Stimulated activated CD8-positive, alpha-beta memory T cell treated with anti-CD3 and anti-CD28 coated beads, Interleukin-12 subunit alpha, Interleukin-12 subunit beta, amount 100 ng/mL, for 1 hour (primary cell): ENCODE measurements around the gene EGR2.
A peak's percentile ranks its signal among the peaks of the same experiment; 100 is the strongest.

Source experiments
- DNase-seq: peaks from one replicate; pipeline ENCODE4 v3.0.0-alpha.2; 2020; ENCODE audit warnings: low read depth

EGR2 gene

GRCh38 chr10:62816331-62817120 lies at the start of gene EGR2:
TSS of gene EGR2 (minus strand) at chr10:62816366. CDS start at chr10:62816029, 337 bp downstream.
- DNase-seq, result peak; percentile 92

DNA sequence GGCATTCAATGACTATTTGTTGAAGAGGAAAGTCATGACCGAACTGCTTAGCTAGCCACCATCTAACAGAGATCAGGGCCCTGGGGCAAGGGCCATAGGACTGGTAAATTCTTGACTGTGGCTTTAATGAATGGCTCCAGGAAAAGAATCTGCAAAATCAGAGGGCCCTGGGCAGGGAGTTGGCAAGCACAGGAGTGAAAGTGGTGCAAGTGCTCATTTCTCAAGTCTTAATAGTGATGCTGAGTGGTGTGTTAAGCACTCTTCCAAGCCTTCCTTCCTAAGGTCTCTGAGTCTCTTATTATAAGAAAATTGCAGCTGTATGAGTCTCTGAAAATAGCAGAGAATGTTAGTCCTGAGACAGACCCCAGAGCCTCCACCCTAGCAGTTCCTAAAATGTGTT lies 46.3 kb upstream of the EGR2 start:
- DNase-seq, result no peak

GRCh38 chr10:62861507-62861906 lies 45.3 kb upstream of the EGR2 start:
- DNase-seq, result no peak

DNA sequence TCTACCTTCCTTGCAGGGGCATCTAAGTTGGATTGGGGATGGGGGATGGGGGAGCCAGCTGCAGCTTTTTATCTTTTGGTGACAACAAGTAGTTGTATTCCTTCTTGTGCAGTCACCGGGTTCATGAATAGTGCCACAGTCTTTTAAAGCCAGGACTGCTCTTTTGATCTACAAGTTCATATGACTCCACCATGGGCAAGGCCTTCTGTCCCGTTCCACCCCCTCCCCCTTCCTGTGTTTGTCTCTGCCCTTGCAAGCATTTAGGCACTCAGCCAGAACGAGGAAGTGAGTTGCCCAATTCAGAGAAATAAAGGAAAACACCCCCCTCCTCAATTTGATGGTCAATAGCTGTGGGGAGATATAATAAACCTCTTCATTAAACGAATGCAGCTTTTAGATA lies 44.8 kb upstream of the EGR2 start:
- DNase-seq, result no peak

DNA sequence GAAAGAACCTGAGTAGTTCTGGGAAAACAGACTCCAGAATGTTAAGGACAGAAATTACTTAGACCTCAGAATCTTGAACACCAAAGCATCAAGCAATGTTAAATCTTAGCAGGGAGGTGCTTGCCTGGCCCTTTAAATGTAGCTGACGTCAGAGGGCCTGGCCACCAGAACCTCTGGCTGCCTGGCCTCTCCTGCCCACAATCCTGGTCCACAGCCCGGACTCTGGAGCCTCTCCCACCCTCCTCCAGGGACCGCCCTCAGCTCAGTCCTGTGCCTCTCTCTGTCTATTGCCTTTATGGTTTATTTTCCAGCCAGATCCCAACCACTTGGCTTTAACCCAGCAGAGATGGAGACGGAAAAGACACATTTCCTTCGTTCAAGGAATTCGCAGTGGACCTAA lies 42.2 kb upstream of the EGR2 start:
- no peak for DNase-seq

DNA sequence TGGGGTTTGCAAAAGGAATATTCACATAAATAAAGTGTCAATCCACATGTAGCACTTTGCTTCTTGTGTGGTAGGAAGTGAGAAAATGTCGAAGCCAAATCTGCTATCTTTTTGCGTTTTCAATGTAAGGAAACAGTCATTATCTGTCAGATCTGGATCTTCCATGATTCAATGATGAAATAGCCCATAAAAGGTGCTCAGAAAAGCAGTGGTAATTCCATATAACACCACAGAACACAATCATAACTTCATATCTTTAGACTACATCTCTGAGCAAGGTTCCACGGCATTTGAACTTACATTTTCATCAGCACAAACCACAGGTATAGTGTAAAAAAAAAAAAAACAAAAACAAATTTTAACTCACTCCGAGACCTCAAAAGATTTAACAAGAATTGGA lies 39.9 kb upstream of the EGR2 start:
- no peak for DNase-seq

GRCh38 chr10:62853710-62854109 lies 37.5 kb upstream of the EGR2 start:
- DNase-seq, result no peak

GRCh38 chr10:62852961-62853702 lies 37.0 kb upstream of the EGR2 start:
- no peak for DNase-seq

- DNase-seq, result no peak
These were observed 35.3 kb upstream of the EGR2 start for GRCh38 chr10:62851442-62851841.

GRCh38 chr10:62850646-62851045 lies 34.5 kb upstream of the EGR2 start:
- no peak for DNase-seq

DNA sequence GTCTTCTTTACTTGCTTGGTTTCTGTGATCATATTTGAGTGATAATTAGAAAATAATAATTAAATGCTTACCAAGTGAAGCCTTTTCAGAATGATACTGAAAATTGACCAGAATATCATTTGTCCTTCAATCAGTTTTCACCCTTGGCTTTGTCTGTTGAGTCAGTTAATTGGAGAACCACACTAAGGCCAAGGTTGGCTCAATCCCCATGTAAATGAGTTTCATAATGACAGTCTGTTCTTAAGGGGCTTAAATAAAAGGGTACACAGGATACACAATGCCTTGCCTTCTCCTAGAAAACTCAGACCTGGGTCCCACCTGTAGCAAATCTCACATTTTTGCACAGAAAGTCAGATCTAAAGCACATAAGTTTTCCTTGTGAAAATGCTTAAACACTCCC lies 31.3 kb upstream of the EGR2 start:
- DNase-seq, result no peak

- no peak for DNase-seq
These were observed 28.3 kb upstream of the EGR2 start for GRCh38 chr10:62844280-62845011.

- no peak for DNase-seq
These were observed 27.4 kb upstream of the EGR2 start for GRCh38 chr10:62843600-62843999.

DNA sequence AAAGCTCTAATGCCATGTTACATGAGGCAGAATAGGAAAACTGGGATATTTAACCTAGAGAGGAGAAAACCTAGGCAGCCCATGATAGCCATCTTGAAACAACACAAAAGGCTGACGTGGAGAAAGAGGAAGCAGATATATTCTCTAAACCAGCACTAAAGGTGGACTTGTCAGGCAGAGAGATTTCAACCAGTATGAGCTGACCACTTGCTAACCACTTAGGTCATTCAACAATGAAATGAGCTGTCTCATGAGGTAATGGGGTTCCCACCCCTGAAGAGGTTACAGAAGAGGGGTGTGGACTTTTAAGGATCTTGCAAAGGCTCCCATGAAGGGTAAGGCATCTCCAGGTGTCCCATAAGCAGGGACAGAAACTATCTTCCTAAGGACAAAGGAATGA lies 26.8 kb upstream of the EGR2 start:
- no peak for DNase-seq

DNA sequence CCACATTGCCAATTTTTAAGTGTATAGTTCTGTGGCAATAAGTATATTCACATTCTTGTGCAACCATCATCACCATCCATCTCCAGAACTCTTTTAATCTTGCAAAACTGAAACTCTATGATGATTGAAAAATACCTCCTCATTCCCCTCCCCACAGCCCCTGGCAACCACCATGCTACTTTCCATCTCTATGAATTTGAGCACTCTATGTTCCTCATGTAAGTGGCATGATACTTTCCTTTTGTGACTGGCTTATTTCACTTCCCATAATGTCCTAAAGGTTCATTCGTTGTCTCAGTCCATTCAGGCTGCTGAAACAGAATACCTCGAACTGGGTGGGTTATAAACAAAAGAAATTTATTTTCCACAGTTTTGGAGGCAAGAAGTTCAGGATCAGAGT lies 23.4 kb upstream of the EGR2 start:
- DNase-seq, result no peak

DNA sequence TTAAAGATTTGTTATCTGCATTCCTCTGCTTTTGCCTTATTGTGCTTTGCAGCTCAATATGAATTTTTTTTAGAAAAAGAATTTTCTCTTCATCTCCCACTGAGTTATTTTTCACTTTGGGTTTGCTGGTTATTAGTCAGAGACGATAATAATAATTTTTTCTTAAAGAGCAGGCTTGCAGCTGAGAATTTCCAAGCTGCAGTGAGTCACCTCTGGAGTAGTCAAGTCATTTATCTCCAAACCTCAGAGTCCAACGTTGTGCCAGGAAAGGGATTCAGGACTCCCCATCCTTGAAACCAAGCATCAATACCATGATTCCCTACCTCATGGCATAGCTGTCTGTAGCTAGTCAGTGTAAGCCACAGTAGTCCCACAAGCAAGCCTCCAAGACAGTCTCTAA lies 15.2 kb upstream of the EGR2 start:
- DNase-seq, result no peak

DNA sequence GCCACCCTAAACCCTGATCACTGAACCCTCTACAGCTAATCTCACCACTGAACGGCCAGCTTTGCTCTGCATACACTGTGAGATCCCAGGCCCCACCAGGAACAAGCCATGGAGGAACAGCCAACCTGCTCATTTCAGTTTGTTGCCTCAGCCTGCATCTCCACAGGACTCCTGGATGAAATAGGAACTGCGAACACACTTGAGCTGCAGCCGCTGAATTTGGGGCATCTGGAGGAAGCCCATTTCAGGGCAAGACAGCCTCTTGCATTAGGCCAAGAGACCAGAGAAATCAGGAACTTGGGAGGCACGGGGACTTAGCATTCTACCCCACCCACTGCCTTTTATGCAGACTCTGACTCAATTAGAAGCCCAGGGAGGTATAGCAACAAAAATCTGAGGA lies 14.5 kb upstream of the EGR2 start:
- DNase-seq, result no peak

GRCh38 chr10:62829622-62830021 lies 13.5 kb upstream of the EGR2 start:
- DNase-seq, result no peak

DNA sequence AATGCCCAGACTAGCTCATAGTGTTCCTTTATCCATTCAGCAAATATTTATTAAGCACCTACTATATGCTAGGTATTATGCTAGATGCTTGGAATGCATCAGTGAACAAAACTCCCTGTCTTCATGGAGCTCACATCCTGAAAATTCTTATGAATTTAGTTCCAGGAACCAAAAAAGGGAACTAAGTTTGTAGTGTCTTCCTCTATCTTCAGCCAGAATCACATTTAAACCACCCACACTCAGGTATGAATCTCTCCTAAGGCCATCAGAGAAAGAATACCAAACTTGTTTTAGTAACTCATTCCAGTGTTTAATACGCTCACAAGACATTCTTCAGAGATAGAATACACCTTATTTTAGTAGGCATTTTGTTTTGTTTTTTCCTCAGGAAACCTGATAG lies 10.1 kb upstream of the EGR2 start:
- DNase-seq, result no peak

DNA sequence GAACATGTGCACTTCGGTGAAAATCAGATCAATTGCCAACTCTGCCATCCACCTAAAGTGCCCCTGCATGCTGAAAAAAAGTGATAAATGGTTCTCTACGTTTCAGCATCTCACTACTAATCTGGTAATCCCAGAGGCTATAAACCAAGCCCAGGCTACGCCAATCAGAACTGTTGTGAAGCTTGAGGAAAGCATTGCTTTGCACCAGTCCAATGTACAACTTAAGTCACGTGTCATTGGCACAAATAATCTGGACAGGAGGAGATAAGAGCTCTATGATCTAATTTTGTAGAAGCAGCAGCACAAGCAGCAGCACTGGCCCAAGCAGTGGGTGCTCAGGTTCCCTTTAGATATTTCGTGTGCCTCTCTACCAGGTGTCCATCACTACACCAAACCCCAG lies 4.4 kb upstream of the EGR2 start:
- no peak for DNase-seq

GRCh38 chr10:62819141-62819920 lies 3.2 kb upstream of the EGR2 start:
- no peak for DNase-seq

DNA sequence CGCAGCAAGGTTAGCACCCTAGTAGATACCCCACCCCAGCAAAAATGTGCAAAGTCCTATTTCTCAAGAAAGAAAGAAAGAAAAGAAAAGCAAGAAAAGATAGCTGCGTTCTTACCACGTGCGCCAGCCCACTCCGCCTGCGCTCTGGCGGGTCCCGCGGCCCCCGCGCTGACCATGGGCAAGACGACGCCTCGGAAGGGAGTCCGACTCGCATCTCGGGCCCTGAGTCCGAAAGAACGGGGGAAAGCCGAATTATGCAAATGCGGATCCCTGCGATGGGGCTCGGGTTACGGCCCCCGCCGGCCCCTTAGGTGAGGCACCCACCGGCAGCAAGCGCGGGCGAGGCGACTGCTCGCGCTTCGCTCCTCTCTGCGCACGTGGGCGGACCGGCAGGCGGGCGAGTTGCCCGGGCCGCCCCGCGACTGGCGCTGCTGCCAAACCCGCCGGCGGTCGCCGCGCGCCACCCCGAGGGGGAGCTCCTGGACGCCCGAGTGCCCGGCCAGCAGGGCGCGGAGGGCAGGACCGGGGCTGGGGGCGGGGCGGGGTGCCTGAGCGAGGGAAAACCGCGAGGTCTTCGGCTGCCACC lies 2.4 kb upstream of the EGR2 start:
- peak; percentile 36 for DNase-seq
